HepG2 (cell line): Measurements from ENCODE around the gene ZXDC. TPM values are rescaled to one million over a fixed set of nuclear protein-coding genes. Genes with fewer than 3 reads are reported as not detected.

ENCODE experiments used
- AGO2 ChIP-seq: fragments of 200-400 bp; formaldehyde crosslinking; optimal IDR thresholded peaks from 2 replicates; pipeline ENCODE3; 2017; ENCODE audit warnings: mild to moderate bottlenecking, low read depth, low read length, moderate library complexity
- ARNTL ChIP-seq: sonication (generic); formaldehyde crosslinking; IDR thresholded peaks from 2 replicates; pipeline ENCODE4 v1.4.0; 2020; ENCODE audit warnings: mild to moderate bottlenecking, missing genetic modification reagents
- FIP1L1 ChIP-seq: fragments of 200-400 bp; formaldehyde crosslinking; IDR thresholded peaks from 2 replicates; pipeline ENCODE4 v1.6.1; 2018; ENCODE audit warnings: low read depth, mild to moderate bottlenecking, low read length, moderate library complexity, borderline replicate concordance; ENCODE audit not compliant: insufficient read depth
- FOSL2 ChIP-seq: sonication (generic); formaldehyde crosslinking; IDR thresholded peaks from 2 replicates; pipeline ENCODE4 v1.4.0; 2020; ENCODE audit warnings: missing genetic modification reagents
- GTF2F1 ChIP-seq: fragments of 150-350 bp; IDR thresholded peaks from 2 replicates; pipeline ENCODE4 v1.6.1; 2014; ENCODE audit warnings: low read length
- KDM3A ChIP-seq: IDR thresholded peaks from 2 replicates; pipeline ENCODE4 v1.6.1; 2018; ENCODE audit warnings: low read depth, missing compliant biosample characterization
- KDM5A ChIP-seq: fragments of 200-600 bp; sonication (generic); IDR thresholded peaks from 2 replicates; pipeline ENCODE4 v1.7.0; 2018; ENCODE audit warnings: antibody characterized with exemption, mild to moderate bottlenecking, low read length, borderline replicate concordance
- MXD4 ChIP-seq: IDR thresholded peaks from 2 replicates; pipeline ENCODE4 v1.6.1; 2016; ENCODE audit warnings: mild to moderate bottlenecking, missing biosample characterization, missing genetic modification reagents
- NR2F6 ChIP-seq, 2 experiments: IDR thresholded peaks; 2 replicates each; pipeline ENCODE4 v1.6.1; 2016; ENCODE audit warnings: antibody characterized with exemption in 1 of 2, mild to moderate bottlenecking in 1 of 2
- PLRG1 ChIP-seq: fragments of 450-650 bp; conservative IDR thresholded peaks from 2 replicates; pipeline ENCODE4 v1.6.1; 2016
- ZNF232 ChIP-seq: sonication (generic); formaldehyde crosslinking; IDR thresholded peaks from 2 replicates; pipeline ENCODE4 v1.4.0; 2020; ENCODE audit warnings: missing genetic modification reagents, borderline replicate concordance
- ZNF703 ChIP-seq: sonication (generic); formaldehyde crosslinking; IDR thresholded peaks from 2 replicates; pipeline ENCODE4 v1.5.1; 2020; ENCODE audit warnings: missing genetic modification reagents, mild to moderate bottlenecking, moderate library complexity, borderline replicate concordance
- ZNF747 ChIP-seq: sonication (generic); formaldehyde crosslinking; IDR thresholded peaks from 2 replicates; pipeline ENCODE4 v1.8.1; 2023; ENCODE audit warnings: missing genetic modification reagents, mild to moderate bottlenecking, borderline replicate concordance
- ZNF788 ChIP-seq: sonication (generic); formaldehyde crosslinking; IDR thresholded peaks from 2 replicates; pipeline ENCODE4 v1.5.0; 2020; ENCODE audit warnings: mild to moderate bottlenecking, missing genetic modification reagents, borderline replicate concordance
- polyA plus RNA-seq, 8 experiments: library from polyadenylated mRNA; depleted of rRNA in 3 of 8; stranded (reverse) in 7 of 8; unstranded in 1 of 8; fragments of >200 nt; fragmentation: Illumina TruSeq in 4 of 8; extraction: Trizol in 4 of 8; gene quantifications; 2 replicates each; pipeline versions ENCODE4 v1.2.1 to v1.2.3, GENCODE V29; 2011 to 2016; ENCODE audit warnings: low read depth in 4 of 8, missing spikeins in 1 of 8, mixed read lengths in 1 of 8; ENCODE audit not compliant: insufficient read depth in 1 of 8
- total RNA-seq, 5 experiments: library from RNA; depleted of rRNA; stranded (reverse); fragments of >200 nt; fragmentation: Illumina TruSeq; extraction: Trizol; gene quantifications; 2 replicates each; pipeline ENCODE4 v1.2.3, GENCODE V29; 2016; ENCODE audit warnings: low read depth in 1 of 5
- TF ChIP-seq, protein P1 (sequence below): sonication (generic); formaldehyde crosslinking; IDR thresholded peaks from 2 replicates; pipeline ENCODE4 v1.5.0; 2020; ENCODE audit warnings: missing genetic modification reagents, mild to moderate bottlenecking, borderline replicate concordance
- TF ChIP-seq, protein P2 (sequence below): IDR thresholded peaks from 2 replicates; pipeline ENCODE4 v1.6.1; 2016; ENCODE audit warnings: low read depth, missing genetic modification reagents, missing compliant biosample characterization
- TF ChIP-seq, protein P3 (sequence below): sonication (generic); formaldehyde crosslinking; IDR thresholded peaks from 2 replicates; pipeline ENCODE4 v1.4.0; 2020; ENCODE audit warnings: missing genetic modification reagents, borderline replicate concordance
- TF ChIP-seq, protein P4 (sequence below): sonication (generic); formaldehyde crosslinking; IDR thresholded peaks from 2 replicates; pipeline ENCODE4 v1.8.0; 2022; ENCODE audit warnings: low read depth, missing genetic modification reagents

ZXDC gene
- total and polyA plus RNA-seq, 2 of the 13 experiments (the other 11 are each of a cell fraction or from before 2014, with no cell fraction given), result 17.6 to 21.2 TPM

DNA sequence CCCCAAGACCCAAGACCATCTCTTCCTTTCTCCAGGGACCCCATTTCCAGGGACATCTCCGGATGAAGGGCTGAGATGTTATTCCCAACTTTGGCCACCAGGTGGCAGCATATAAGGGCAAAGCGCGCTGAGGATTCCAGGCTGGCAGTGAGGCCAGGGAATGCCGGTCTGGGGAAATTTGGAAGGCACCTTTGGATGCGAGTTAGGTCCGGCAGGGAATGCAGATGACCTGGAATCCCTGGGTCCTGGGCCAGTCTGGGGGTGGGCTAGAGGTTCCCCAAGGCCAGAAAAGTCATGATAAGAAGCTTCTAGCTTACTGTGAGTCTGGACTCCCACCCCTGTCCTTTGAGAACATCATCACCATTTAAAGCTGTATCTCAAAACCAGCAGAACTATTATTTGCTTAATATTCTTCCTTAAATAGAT is 46.7 kb upstream of the ZXDC start (continued):
- no peak for TF ChIP-seq FOSL2 (CRISPR knock-in tag)
- TF ChIP-seq, protein P1, sequence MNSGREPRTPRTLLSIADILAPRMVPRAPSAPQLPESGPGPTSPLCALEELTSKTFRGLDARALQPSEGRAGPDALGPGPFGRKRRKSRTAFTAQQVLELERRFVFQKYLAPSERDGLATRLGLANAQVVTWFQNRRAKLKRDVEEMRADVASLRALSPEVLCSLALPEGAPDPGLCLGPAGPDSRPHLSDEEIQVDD, result no peak
- no peak for TF ChIP-seq NR2F6 (IDR thresholded peaks at IDR 0.05)
- 0 out of 2 replicates have a peak, but pooled peaks have one; percentile 10 for TF ChIP-seq NR2F6 (CRISPR knock-in tag; IDR thresholded peaks at IDR 0.05)
- 0 out of 2 replicates have a peak, but pooled peaks have one; percentile 14 for TF ChIP-seq MXD4 (CRISPR knock-in tag)
- no peak for TF ChIP-seq GTF2F1
- TF ChIP-seq, protein P2, sequence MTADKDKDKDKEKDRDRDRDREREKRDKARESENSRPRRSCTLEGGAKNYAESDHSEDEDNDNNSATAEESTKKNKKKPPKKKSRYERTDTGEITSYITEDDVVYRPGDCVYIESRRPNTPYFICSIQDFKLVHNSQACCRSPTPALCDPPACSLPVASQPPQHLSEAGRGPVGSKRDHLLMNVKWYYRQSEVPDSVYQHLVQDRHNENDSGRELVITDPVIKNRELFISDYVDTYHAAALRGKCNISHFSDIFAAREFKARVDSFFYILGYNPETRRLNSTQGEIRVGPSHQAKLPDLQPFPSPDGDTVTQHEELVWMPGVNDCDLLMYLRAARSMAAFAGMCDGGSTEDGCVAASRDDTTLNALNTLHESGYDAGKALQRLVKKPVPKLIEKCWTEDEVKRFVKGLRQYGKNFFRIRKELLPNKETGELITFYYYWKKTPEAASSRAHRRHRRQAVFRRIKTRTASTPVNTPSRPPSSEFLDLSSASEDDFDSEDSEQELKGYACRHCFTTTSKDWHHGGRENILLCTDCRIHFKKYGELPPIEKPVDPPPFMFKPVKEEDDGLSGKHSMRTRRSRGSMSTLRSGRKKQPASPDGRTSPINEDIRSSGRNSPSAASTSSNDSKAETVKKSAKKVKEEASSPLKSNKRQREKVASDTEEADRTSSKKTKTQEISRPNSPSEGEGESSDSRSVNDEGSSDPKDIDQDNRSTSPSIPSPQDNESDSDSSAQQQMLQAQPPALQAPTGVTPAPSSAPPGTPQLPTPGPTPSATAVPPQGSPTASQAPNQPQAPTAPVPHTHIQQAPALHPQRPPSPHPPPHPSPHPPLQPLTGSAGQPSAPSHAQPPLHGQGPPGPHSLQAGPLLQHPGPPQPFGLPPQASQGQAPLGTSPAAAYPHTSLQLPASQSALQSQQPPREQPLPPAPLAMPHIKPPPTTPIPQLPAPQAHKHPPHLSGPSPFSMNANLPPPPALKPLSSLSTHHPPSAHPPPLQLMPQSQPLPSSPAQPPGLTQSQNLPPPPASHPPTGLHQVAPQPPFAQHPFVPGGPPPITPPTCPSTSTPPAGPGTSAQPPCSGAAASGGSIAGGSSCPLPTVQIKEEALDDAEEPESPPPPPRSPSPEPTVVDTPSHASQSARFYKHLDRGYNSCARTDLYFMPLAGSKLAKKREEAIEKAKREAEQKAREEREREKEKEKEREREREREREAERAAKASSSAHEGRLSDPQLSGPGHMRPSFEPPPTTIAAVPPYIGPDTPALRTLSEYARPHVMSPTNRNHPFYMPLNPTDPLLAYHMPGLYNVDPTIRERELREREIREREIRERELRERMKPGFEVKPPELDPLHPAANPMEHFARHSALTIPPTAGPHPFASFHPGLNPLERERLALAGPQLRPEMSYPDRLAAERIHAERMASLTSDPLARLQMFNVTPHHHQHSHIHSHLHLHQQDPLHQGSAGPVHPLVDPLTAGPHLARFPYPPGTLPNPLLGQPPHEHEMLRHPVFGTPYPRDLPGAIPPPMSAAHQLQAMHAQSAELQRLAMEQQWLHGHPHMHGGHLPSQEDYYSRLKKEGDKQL (CRISPR knock-in tag), result no peak
- no peak for TF ChIP-seq ZNF232 (CRISPR knock-in tag)
- no peak for TF ChIP-seq AGO2
- TF ChIP-seq KDM5A, result no peak
- TF ChIP-seq ZNF747 (CRISPR knock-in tag), result no peak
- TF ChIP-seq KDM3A (CRISPR knock-in tag), result no peak
- no peak for TF ChIP-seq ZNF703 (CRISPR knock-in tag)
- TF ChIP-seq FIP1L1, result no peak
- TF ChIP-seq ZNF788 (CRISPR knock-in tag), result no peak
- no peak for TF ChIP-seq ARNTL (CRISPR knock-in tag)
- no peak for TF ChIP-seq PLRG1
- TF ChIP-seq, protein P3, sequence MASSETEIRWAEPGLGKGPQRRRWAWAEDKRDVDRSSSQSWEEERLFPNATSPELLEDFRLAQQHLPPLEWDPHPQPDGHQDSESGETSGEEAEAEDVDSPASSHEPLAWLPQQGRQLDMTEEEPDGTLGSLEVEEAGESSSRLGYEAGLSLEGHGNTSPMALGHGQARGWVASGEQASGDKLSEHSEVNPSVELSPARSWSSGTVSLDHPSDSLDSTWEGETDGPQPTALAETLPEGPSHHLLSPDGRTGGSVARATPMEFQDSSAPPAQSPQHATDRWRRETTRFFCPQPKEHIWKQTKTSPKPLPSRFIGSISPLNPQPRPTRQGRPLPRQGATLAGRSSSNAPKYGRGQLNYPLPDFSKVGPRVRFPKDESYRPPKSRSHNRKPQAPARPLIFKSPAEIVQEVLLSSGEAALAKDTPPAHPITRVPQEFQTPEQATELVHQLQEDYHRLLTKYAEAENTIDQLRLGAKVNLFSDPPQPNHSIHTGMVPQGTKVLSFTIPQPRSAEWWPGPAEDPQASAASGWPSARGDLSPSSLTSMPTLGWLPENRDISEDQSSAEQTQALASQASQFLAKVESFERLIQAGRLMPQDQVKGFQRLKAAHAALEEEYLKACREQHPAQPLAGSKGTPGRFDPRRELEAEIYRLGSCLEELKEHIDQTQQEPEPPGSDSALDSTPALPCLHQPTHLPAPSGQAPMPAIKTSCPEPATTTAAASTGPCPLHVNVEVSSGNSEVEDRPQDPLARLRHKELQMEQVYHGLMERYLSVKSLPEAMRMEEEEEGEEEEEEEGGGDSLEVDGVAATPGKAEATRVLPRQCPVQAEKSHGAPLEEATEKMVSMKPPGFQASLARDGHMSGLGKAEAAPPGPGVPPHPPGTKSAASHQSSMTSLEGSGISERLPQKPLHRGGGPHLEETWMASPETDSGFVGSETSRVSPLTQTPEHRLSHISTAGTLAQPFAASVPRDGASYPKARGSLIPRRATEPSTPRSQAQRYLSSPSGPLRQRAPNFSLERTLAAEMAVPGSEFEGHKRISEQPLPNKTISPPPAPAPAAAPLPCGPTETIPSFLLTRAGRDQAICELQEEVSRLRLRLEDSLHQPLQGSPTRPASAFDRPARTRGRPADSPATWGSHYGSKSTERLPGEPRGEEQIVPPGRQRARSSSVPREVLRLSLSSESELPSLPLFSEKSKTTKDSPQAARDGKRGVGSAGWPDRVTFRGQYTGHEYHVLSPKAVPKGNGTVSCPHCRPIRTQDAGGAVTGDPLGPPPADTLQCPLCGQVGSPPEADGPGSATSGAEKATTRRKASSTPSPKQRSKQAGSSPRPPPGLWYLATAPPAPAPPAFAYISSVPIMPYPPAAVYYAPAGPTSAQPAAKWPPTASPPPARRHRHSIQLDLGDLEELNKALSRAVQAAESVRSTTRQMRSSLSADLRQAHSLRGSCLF (CRISPR knock-in tag), result no peak
- TF ChIP-seq, protein P4, sequence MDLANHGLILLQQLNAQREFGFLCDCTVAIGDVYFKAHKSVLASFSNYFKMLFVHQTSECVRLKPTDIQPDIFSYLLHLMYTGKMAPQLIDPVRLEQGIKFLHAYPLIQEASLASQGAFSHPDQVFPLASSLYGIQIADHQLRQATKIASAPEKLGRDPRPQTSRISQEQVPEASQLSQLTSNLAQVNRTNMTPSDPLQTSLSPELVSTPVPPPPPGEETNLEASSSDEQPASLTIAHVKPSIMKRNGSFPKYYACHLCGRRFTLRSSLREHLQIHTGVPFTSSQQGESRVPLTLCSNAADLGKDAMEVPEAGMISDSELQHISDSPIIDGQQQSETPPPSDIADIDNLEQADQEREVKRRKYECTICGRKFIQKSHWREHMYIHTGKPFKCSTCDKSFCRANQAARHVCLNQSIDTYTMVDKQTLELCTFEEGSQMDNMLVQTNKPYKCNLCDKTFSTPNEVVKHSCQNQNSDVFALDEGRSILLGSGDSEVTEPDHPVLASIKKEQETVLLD, result no peak
